ENCODE data around the gene FAM234A.

- TF ChIP-seq, protein P1, sequence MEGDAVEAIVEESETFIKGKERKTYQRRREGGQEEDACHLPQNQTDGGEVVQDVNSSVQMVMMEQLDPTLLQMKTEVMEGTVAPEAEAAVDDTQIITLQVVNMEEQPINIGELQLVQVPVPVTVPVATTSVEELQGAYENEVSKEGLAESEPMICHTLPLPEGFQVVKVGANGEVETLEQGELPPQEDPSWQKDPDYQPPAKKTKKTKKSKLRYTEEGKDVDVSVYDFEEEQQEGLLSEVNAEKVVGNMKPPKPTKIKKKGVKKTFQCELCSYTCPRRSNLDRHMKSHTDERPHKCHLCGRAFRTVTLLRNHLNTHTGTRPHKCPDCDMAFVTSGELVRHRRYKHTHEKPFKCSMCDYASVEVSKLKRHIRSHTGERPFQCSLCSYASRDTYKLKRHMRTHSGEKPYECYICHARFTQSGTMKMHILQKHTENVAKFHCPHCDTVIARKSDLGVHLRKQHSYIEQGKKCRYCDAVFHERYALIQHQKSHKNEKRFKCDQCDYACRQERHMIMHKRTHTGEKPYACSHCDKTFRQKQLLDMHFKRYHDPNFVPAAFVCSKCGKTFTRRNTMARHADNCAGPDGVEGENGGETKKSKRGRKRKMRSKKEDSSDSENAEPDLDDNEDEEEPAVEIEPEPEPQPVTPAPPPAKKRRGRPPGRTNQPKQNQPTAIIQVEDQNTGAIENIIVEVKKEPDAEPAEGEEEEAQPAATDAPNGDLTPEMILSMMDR (conservative IDR thresholded peaks at IDR 0.05 in 1 of 2, IDR thresholded peaks at IDR 0.05 in 1 of 2; ENCODE audit: low read depth in 1 of 2, low read length in 2 of 2) = no peak
- no peak for TF ChIP-seq EZH2 (IDR thresholded peaks at IDR 0.05; ENCODE audit: low read length, missing control alignments)
Measured at GRCh38 chr16:314795-315299, 80.2 kb downstream of the FAM234A start.
